Endothelial cell of umbilical vein (primary cell): ENCODE results near the gene CMTM7. TPM values are rescaled to one million over a fixed set of nuclear protein-coding genes. Genes with fewer than 3 reads are reported as not detected.

ENCODE experiments used
- BruUV-seq: library from RNA; stranded (reverse); fragments of 400-500 nt; replicated peaks from 2 replicates; lab custom pipeline; 2021; lab: Mats Ljungman, UMichigan
- CTCF ChIA-PET: fragments of 300-600, 350-600 bp; sonication (Branson Sonifier 250); formaldehyde crosslinking; loops from one replicate; lab custom pipeline; 2021; ENCODE audit warnings: antibody characterized with exemption, inconsistent platforms; lab: Charles Lee
- POLR2A ChIA-PET: fragments of 300-600, 350-600 bp; sonication (Branson Sonifier 250); formaldehyde crosslinking; loops from one replicate; lab custom pipeline; 2021; ENCODE audit warnings: antibody characterized with exemption, inconsistent platforms; lab: Charles Lee
- DNase-seq: peaks from one replicate; pipeline ENCODE4 v3.0.0-alpha.2; 2011; ENCODE audit warnings: low read depth, low spot score
- FAIRE-seq: peaks from 2 replicates; lab custom pipeline; 2011; peaks lifted over from hg19 to GRCh38; lab: Jason Lieb, UNC
- H2AFZ ChIP-seq: 2 replicates; pipeline ENCODE4 v1.6.0; 2012; ENCODE audit warnings: low read depth, low read length, control low read depth, inconsistent platforms
- H3K27ac ChIP-seq: 2 replicates; pipeline ENCODE4 v1.5.1; 2011; ENCODE audit warnings: low read depth, mild to moderate bottlenecking, control low read depth, low read length, moderate library complexity; ENCODE audit not compliant: insufficient read depth
- H3K27me3 ChIP-seq, 2 experiments: 2 replicates each; pipeline versions ENCODE4 v1.6.0 to v1.6.1; 2011; ENCODE audit warnings: low read length in 2 of 2, mixed read lengths in 1 of 2; ENCODE audit not compliant: control insufficient read depth in 2 of 2, insufficient read depth in 2 of 2
- H3K36me3 ChIP-seq, 2 experiments: 2 replicates in 1 of 2; 3 replicates in 1 of 2; pipeline ENCODE4 v1.5.1; 2011; ENCODE audit warnings: low read length in 2 of 2, mild to moderate bottlenecking in 1 of 2, moderate library complexity in 1 of 2; ENCODE audit not compliant: control insufficient read depth in 2 of 2, insufficient read depth in 2 of 2; ENCODE audit errors: extremely low read depth in 1 of 2
- H3K4me1 ChIP-seq: 3 replicates; pipeline ENCODE4 v1.5.1; 2011; ENCODE audit warnings: mild to moderate bottlenecking, low read length; ENCODE audit not compliant: control insufficient read depth, insufficient read depth; ENCODE audit errors: extremely low read depth
- H3K4me2 ChIP-seq: 2 replicates; pipeline ENCODE4 v1.6.1; 2011; ENCODE audit warnings: low read length, control low read depth, mixed read lengths; ENCODE audit not compliant: insufficient read depth
- H3K4me3 ChIP-seq, 3 experiments: fragments of 200-600 bp in 1 of 3; sonication (generic), shearing (Covaris generic) in 1 of 3; replicated peaks in 1 of 3; 2 replicates each; pipeline ENCODE4 v1.5.1; 2011 to 2016; ENCODE audit warnings: control low read depth in 3 of 3, low read length in 3 of 3, mild to moderate bottlenecking in 2 of 3, inconsistent platforms in 1 of 3, low read depth in 1 of 3, moderate library complexity in 1 of 3; ENCODE audit not compliant: insufficient read depth in 1 of 3
- H3K79me2 ChIP-seq: 2 replicates; pipeline ENCODE4 v1.6.0; 2012; ENCODE audit warnings: low read length, inconsistent platforms; ENCODE audit not compliant: control insufficient read depth, insufficient read depth
- H3K9ac ChIP-seq: replicated peaks from 2 replicates; pipeline ENCODE3; 2011; ENCODE audit warnings: low read length, control low read depth; ENCODE audit not compliant: insufficient read depth; ENCODE audit errors: extremely low read depth
- H3K9me1 ChIP-seq: replicated peaks from 3 replicates; pipeline ENCODE4 v1.6.0; 2011; ENCODE audit warnings: mild to moderate bottlenecking, low read length; ENCODE audit not compliant: control insufficient read depth, insufficient read depth; ENCODE audit errors: extremely low read depth
- H3K9me3 ChIP-seq: replicated peaks from 2 replicates; pipeline ENCODE4 v1.5.1; 2012; ENCODE audit warnings: low read length, inconsistent platforms; ENCODE audit not compliant: control insufficient read depth, insufficient read depth
- H4K20me1 ChIP-seq: replicated peaks from 2 replicates; pipeline ENCODE3; 2011; ENCODE audit warnings: mild to moderate bottlenecking, low read length; ENCODE audit not compliant: control insufficient read depth, insufficient read depth; ENCODE audit errors: extremely low read depth
- CTCF ChIP-seq, 2 donors: IDR thresholded peaks; 1 replicate in 1 of 2; 2 replicates in 1 of 2; pipeline ENCODE4 v1.5.1; 2011; ENCODE audit warnings: low read length in 2 of 2, mild to moderate bottlenecking in 2 of 2, moderate library complexity in 2 of 2, control low read depth in 1 of 2, inconsistent platforms in 1 of 2, low read depth in 1 of 2; ENCODE audit not compliant: insufficient read depth in 1 of 2; ENCODE audit errors: extremely low read depth in 1 of 2
- EZH2 ChIP-seq: IDR thresholded peaks from 2 replicates; pipeline ENCODE4 v1.6.1; 2012; ENCODE audit warnings: borderline replicate concordance, low read depth, mild to moderate bottlenecking, moderate library complexity, low read length, inconsistent platforms; ENCODE audit not compliant: severe bottlenecking
- FOS ChIP-seq: IDR thresholded peaks from 2 replicates; pipeline ENCODE4 v1.6.1; 2011; ENCODE audit warnings: mild to moderate bottlenecking, low read length, moderate library complexity, borderline replicate concordance; ENCODE audit not compliant: insufficient read depth
- GATA2 ChIP-seq: IDR thresholded peaks from 2 replicates; pipeline ENCODE4 v1.7.0; 2011; ENCODE audit warnings: low read depth, mild to moderate bottlenecking, moderate library complexity, mixed read lengths, low read length; ENCODE audit not compliant: insufficient read length, insufficient read depth
- JUN ChIP-seq: IDR thresholded peaks from 2 replicates; pipeline ENCODE4 v1.6.1; 2011; ENCODE audit warnings: borderline replicate concordance, low read depth; ENCODE audit not compliant: insufficient read length, insufficient read depth
- MYC ChIP-seq: IDR thresholded peaks from one replicate; pipeline ENCODE4 v1.6.1; 2011; ENCODE audit warnings: mild to moderate bottlenecking, low read depth, low read length
- POLR2A ChIP-seq: IDR thresholded peaks from 2 replicates; pipeline ENCODE4 v1.6.1; 2012; ENCODE audit warnings: low read depth, mild to moderate bottlenecking, control low read depth, low read length
- POLR2AphosphoS5 ChIP-seq: IDR thresholded peaks from 2 replicates; pipeline ENCODE4 v1.6.1; 2012; ENCODE audit warnings: low read depth, mild to moderate bottlenecking, control low read depth, low read length, moderate library complexity; ENCODE audit not compliant: insufficient read depth
- dilution Hi-C: fragments of 300-500 bp; cut with MboI; formaldehyde crosslinking; loops from one replicate; pipeline ENCODE4 v1.15.0; 2019; ENCODE audit warnings: low sequenced_read_pairs; ENCODE audit not compliant: extremely low pct_ligation_motif_present
- intact Hi-C: fragments of 100-400 bp; cut with micrococcal nuclease; formaldehyde crosslinking; loops from one replicate; pipeline ENCODE4 v1.10.0; 2022
- polyA plus RNA-seq, 4 experiments: library from polyadenylated mRNA; depleted of rRNA in 3 of 4; stranded (reverse) in 3 of 4; unstranded in 1 of 4; fragments of >200 nt; gene quantifications; 2 replicates each; pipeline versions ENCODE4 v1.2.1 to v1.2.3, GENCODE V29; 2011 to 2012; ENCODE audit warnings: missing spikeins in 1 of 4
- total RNA-seq: library from RNA; stranded (reverse); gene quantifications from 2 replicates; pipeline ENCODE4 v1.2.3, GENCODE V29; 2021
- TF ChIP-seq, protein P1 (sequence below): IDR thresholded peaks from 2 replicates; pipeline ENCODE4 v1.6.1; 2011; ENCODE audit not compliant: insufficient read depth, insufficient read length

The CMTM7 gene
- total and polyA plus RNA-seq, 2 donors (not counting 3 experiments of a cell fraction or from before 2014, with no cell fraction given) = 44.7 to 88.5 TPM

- H3K9me3 ChIP-seq = no peaks in the 10 kb centered on the region
- dilution Hi-C loops = no loop called here
- H3K27ac ChIP-seq = no peak overlapping the region
- no peak for TF ChIP-seq EZH2
- TF ChIP-seq, protein P1, sequence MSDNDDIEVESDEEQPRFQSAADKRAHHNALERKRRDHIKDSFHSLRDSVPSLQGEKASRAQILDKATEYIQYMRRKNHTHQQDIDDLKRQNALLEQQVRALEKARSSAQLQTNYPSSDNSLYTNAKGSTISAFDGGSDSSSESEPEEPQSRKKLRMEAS = no peak
- TF ChIP-seq MYC = no peak
- TF ChIP-seq CTCF (IDR thresholded peaks at IDR 0.05; ENCODE audit: extremely low read depth in 1 of 2, insufficient read depth in 1 of 2, low read depth in 1 of 2, low read length in 2 of 2) = no peak
- TF ChIP-seq FOS = no peak
- TF ChIP-seq POLR2A = no peak
- TF ChIP-seq POLR2AphosphoS5 = no peak
- no peak for TF ChIP-seq GATA2
- no peak for TF ChIP-seq JUN
- ChIA-PET CTCF (interaction anchor here (2.3 kb wide), 1 partner anchor 107 kb away, joined by 9 read pairs; no protein-coding TSS in a partner anchor), POLR2A (no interaction called here)
- no peak overlapping the region for H3K9ac ChIP-seq
- no peak overlapping the region for H3K4me3 ChIP-seq
- intact Hi-C loops = no loop called here
- H3K36me3 ChIP-seq = no peaks in the 10 kb centered on the region
- H3K9me1 ChIP-seq = no peaks in the 10 kb centered on the region
- H2AFZ ChIP-seq = no peak overlapping the region
- BruUV-seq = no TSS peak
- no peak overlapping the region for H3K4me2 ChIP-seq
- no peaks in the 10 kb centered on the region for H4K20me1 ChIP-seq
- peaks cover 9% of the 10 kb centered on the region for H3K4me1 ChIP-seq
- no peaks in the 10 kb centered on the region for H3K79me2 ChIP-seq
- no peaks in the 10 kb centered on the region for H3K27me3 ChIP-seq
- FAIRE-seq (no peak), DNase-seq (no peak)
Measured at GRCh38 chr3:32360493-32360827, 31.2 kb upstream of the CMTM7 start.
